ENCODE measurements around the gene GON4L.
"Not testable (repeated sequence)": the region's sequence is repeated elsewhere in the genome, so short reads cannot be mapped to it uniquely, and the experiment has no call there.

GON4L gene

GRCh38 chr1:155816351-155816750 lies 40.7 kb downstream of the GON4L start:
- no peak for DNase-seq

GRCh38 chr1:155813672-155814071 lies 43.3 kb downstream of the GON4L start:
- DNase-seq: no peak

DNA sequence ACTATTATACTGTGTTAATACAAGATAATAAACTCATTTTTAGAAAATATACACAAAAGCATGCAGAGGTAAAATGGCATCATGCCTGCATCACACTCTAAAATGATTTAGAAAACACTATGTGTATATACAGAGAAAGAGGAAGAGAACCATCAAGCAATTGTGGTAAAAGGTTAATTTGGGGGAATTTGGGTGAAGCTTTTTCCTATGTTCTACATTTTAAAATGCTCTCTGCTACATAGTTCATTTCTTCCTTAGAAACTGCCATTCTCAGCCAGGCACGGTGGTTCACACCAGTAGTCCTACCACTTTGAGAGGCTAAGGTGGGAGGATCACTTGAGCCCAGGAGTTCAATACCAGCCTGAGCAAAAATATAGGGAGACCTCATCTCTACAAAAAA lies 44.1 kb downstream of the GON4L start:
- no peak for DNase-seq

DNA sequence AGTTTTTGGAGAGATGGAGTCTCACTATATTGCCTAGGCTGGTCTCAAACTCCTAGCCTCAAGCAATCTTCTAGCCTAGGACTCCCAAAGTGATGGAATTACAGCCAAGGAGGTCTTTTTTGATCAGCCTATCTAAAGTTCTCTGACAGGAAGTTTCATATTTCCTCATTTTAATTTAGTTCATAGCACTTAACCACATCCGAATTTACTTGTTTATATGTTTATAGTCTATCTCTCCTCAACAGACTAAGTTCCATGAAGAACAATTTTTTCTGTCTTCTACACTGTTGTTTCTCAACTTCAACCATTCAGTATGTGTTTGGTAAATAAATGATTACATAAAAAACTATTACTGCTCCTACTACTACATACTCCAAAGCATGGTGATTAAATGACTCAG lies 47.9 kb downstream of the GON4L start:
- no peak for DNase-seq

DNA sequence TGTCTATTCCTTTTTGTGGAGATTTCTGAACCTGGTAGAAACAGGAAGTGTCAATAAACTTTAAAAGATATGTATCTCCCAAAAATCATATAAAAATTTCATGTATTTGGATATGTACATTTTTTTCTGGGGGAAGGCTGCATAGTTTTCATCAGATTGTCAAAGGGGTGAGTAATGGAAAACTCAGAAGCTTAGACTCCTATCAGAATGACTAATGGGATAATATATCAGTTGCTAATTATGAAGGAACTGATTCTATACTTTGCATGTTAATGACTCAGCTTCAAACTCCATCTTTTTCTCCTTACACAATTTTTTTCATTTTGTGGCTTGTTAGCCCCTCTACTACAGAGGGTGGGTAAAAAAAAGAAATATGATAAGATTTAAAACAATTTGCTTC lies 55.9 kb downstream of the GON4L start:
- DNase-seq: no peak

- DNase-seq: not testable (repeated sequence)
Measured at GRCh38 chr1:155795618-155796017, 61.4 kb downstream of the GON4L start.

DNA sequence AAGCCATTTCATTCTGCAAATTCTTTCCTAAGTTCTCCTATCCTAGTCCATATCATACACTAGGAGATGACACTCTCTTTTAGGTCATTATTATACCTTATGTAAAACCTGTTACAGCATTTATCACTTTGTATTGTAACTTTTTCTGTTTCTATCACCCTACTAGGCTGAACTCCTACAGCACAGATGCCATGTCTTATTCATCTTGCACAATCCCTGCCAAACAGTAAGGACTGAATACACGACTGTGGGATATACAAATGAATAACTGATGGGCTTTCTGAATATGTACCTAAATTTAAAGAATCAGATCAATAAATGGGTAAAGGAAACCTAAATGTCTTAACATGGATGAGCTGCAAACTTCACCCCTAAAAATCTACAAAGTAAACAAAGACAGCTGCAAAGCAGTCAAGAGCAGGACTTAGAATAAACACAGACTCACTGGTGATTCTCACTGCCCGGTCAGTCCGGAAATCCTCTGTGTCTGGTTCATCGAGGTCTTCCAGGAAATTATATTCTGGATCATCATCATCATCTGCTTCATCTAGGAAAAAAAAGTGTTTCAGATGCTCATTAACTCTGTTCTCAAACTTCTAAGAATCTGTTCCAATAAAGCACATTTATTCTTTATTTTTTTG lies 62.3 kb downstream of the GON4L start:
- no peak for DNase-seq

DNA sequence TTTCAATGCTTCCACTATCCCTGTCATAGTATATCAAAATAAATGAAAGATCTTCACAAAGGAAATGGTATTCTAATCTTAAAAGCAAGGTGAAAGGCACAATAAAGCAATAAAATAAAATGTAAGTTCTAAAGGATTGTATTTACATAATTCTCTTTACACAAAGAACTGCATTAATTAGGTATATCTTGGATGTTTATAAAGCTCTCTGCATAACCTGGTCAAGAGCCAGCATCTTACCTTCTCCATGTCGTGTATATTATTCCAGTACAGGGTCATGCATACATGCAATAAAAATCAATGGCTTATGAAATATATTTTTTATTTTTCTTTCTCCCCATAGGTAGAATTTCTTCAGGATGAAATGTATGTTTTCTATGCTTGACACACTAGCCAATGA lies 63.8 kb downstream of the GON4L start:
- DNase-seq: no peak

GRCh38 chr1:155777582-155777981 lies 79.4 kb downstream of the GON4L start:
- no peak for DNase-seq

DNA sequence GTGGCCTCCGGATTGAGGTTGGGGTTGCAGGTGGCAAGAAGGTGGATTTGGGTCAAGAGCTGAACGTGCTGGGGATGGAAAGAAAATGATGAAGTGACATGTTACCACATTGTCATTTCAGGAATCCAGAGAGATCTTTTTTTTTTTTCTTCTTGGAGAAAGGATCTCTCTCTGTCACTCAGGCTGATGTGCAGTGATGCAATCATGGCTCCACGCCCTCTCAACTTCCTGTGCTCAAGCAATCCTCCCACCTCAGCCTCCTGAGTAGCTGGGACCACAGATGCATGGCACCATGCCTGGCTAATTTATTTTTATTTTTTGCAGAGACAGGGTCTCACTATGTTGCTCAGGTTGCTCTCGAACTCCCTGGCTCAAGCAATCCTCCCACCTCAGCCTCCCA lies 80.6 kb downstream of the GON4L start:
- DNase-seq: no peak

DNA sequence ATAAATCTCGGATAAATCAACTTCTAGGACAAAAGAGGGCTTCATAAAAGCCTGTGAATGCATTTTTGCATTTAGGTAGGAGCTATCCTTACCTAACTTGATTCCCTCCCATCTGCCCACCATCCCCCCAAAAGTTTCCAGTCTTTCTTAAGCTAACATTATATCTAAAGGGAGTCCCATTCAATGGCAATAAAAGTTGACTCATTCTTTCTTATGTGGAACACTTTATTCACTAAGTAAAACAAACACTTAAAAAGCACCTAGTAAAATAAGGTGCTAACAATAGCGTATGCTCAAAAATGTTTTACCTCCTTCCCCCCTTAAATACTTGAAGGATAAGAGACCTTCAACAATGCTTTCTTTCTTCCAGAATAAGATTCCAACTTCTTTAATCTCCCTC lies 83.8 kb downstream of the GON4L start:
- no peak for DNase-seq

- DNase-seq: no peak
Measured at GRCh38 chr1:155769257-155769656, 87.8 kb downstream of the GON4L start.

- DNase-seq: not testable (repeated sequence)
Measured at GRCh38 chr1:155767399-155767989, 89.5 kb downstream of the GON4L start.

- DNase-seq: not testable (repeated sequence)
Measured at GRCh38 chr1:155763989-155764388, 93.0 kb downstream of the GON4L start.

- not testable (repeated sequence) for DNase-seq
Measured at GRCh38 chr1:155763090-155763815, 93.8 kb downstream of the GON4L start.

DNA sequence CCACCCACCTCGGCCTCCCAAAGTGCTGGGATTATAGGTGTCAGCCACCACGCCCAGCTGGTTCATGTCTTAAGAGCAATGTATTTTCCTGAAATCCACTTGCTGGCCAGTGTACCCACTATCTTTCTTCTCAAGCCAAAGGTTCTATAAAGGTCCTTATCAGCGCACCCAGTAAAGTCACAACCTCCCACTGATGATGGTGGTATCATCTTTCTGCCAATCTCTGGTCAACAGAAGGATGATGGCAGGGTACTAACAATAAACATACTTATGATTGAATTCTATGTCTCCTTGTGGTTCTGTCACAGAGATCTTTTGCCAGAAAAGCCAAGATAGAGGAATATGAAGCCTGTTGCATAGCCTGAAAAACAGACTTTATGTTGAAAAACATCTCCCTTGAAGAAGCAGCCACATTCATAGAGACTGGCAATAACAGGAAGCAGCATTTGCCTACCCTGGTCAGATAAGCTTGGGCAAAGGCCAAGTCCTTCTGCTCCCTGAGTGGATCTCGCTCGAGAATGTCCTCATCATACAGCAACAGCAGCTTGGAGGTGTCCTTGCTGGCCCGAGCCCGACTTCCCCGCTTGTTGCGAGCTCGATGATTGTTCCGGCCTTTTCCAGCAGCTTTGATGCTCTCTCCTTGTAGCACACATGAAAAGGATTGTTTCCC lies 95.1 kb downstream of the GON4L start:
- DNase-seq: no peak

- DNase-seq: no peak
Measured at GRCh38 chr1:155760751-155761475, 96.1 kb downstream of the GON4L start.

DNA sequence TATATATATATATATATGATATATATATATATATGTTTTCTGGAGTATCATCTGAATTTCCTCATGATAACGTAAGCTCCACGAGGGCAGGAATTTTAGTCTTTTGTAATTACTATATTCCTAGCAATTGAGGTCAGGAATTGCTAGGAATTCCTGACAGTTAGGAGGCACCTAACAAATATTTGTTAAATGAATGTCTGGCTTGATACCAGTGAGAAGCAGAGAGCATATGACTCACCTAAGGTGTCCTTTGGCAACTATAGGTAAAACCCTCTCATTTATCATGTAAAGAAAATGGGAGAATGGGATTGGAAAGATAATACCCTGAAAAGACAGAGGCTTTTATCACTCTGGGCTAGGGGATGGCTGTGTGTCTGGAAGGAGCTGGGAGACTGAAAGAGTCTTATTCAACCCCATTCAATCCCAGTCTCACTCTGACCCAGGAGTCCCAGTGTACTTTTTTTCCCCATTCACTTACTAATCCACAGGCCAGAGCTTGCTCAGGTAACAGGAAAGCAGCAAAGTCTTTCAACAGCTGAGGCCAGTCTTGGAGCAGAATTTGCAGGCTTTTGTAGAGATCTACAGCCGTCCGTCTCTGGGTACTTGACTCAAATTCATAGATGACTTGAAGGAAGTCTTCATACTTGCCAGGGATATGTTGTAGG lies 96.9 kb downstream of the GON4L start:
- no peak for DNase-seq

DNA sequence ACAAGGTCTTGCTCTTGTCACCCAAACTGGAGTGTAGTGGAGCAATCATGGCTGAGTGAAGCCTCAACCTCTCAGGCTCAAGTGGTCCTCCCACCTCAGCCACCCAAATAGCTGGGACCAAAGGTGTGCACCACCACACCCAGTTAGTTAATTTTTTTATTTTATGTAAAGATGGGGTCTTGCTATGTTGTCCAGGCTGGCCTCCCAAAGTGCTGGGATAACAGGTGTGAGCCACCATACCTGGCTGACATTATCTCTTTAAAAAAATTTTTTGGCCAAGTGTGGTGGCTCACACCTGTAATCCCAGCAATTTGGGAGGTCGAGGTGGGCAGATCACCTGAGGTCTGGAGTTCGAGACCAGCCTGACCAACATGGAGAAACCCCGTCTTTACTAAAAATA lies 98.0 kb downstream of the GON4L start:
- DNase-seq: not testable (repeated sequence)

GRCh38 chr1:155748141-155748540 lies 108.9 kb downstream of the GON4L start:
- DNase-seq: not testable (repeated sequence)

- not testable (repeated sequence) for DNase-seq
Measured at GRCh38 chr1:155747586-155747985, 109.4 kb downstream of the GON4L start.
